ENCODE results near the gene KNTC1. TPM values are rescaled to one million over a fixed set of nuclear protein-coding genes. Genes with fewer than 3 reads are reported as not detected.
A peak's percentile ranks its signal among the peaks of the same experiment; 100 is the strongest.
"Not testable (repeated sequence)": the region's sequence is repeated elsewhere in the genome, so short reads cannot be mapped to it uniquely, and the experiment has no call there.

KNTC1 gene
- 56.9 and 74.3 TPM in 2 replicates for total RNA-seq (2014; rRNA removed; shearing (Covaris generic))

- peak; percentile 99 for DNase-seq (ENCODE audit: low read depth)
These were observed at the start of gene KNTC1, which contains the start of gene RSRC2 for GRCh38 chr12:122526683-122527477. KNTC1 (plus strand) TSS chr12:122527249; CDS start chr12:122530064, 2,815 bp downstream. RSRC2 (minus strand) TSS chr12:122526936; CDS start chr12:122526853, 83 bp downstream.

- no peak for DNase-seq (ENCODE audit: low read depth)
These were observed 46.3 kb upstream of the KNTC1 start for GRCh38 chr12:122480753-122481152.

- no peak for DNase-seq (ENCODE audit: low read depth)
These were observed 45.2 kb upstream of the KNTC1 start for GRCh38 chr12:122481861-122482260.

GRCh38 chr12:122483969-122484368 is 43.1 kb upstream of the KNTC1 start:
- DNase-seq (ENCODE audit: low read depth) = no peak

- DNase-seq (ENCODE audit: low read depth) = not testable (repeated sequence)
These were observed 42.7 kb upstream of the KNTC1 start for GRCh38 chr12:122484385-122484784.

- DNase-seq (ENCODE audit: low read depth) = not testable (repeated sequence)
These were observed 40.7 kb upstream of the KNTC1 start for GRCh38 chr12:122486360-122486759.

- DNase-seq (ENCODE audit: low read depth) = no peak
These were observed 40.1 kb upstream of the KNTC1 start for GRCh38 chr12:122486805-122487426.

GRCh38 chr12:122487807-122488206 is 39.2 kb upstream of the KNTC1 start:
- not testable (repeated sequence) for DNase-seq (ENCODE audit: low read depth)

- no peak for DNase-seq (ENCODE audit: low read depth)
These were observed 38.0 kb upstream of the KNTC1 start for GRCh38 chr12:122489038-122489437.

GRCh38 chr12:122491991-122492390 is 35.1 kb upstream of the KNTC1 start:
- no peak for DNase-seq (ENCODE audit: low read depth)

GRCh38 chr12:122493222-122493621 is 33.8 kb upstream of the KNTC1 start:
- not testable (repeated sequence) for DNase-seq (ENCODE audit: low read depth)

GRCh38 chr12:122495258-122495657 is 31.8 kb upstream of the KNTC1 start:
- DNase-seq (ENCODE audit: low read depth) = no peak

GRCh38 chr12:122499991-122500684 is 26.9 kb upstream of the KNTC1 start:
- DNase-seq (ENCODE audit: low read depth) = peak; percentile 63

GRCh38 chr12:122500685-122501488 is 26.2 kb upstream of the KNTC1 start, which contains the start of gene ZCCHC8:
ZCCHC8 (minus strand) TSS chr12:122500932; CDS start chr12:122500840, 92 bp downstream.
- DNase-seq (ENCODE audit: low read depth) = peak; percentile 99

GRCh38 chr12:122501489-122501989 is 25.5 kb upstream of the KNTC1 start:
- DNase-seq (ENCODE audit: low read depth) = no peak

- DNase-seq (ENCODE audit: low read depth) = no peak
These were observed 23.8 kb upstream of the KNTC1 start for GRCh38 chr12:122503147-122503751.

GRCh38 chr12:122503783-122504590 is 23.1 kb upstream of the KNTC1 start:
- no peak for DNase-seq (ENCODE audit: low read depth)

GRCh38 chr12:122505419-122506051 is 21.5 kb upstream of the KNTC1 start:
- DNase-seq (ENCODE audit: low read depth) = no peak

- no peak for DNase-seq (ENCODE audit: low read depth)
These were observed 20.6 kb upstream of the KNTC1 start for GRCh38 chr12:122506393-122506938.
